ENCODE measurements around the gene NAALADL2.
"Not testable (repeated sequence)": the region's sequence is repeated elsewhere in the genome, so short reads cannot be mapped to it uniquely, and the experiment has no call there.

Gene NAALADL2

GRCh38 chr3:175066617-175067415 is 207.7 kb downstream of the NAALADL2 start:
- H3K4me1 Mint-ChIP-seq: no peaks in the 10 kb centered on the region
- no peaks in the 10 kb centered on the region for H3K9me3 Mint-ChIP-seq
- no peak for ATAC-seq
- no peaks in the 10 kb centered on the region for H3K27me3 Mint-ChIP-seq
- DNase-seq: no peak
- H3K27ac Mint-ChIP-seq: no peak overlapping the region
- no peak overlapping the region for H3K4me3 Mint-ChIP-seq

DNA sequence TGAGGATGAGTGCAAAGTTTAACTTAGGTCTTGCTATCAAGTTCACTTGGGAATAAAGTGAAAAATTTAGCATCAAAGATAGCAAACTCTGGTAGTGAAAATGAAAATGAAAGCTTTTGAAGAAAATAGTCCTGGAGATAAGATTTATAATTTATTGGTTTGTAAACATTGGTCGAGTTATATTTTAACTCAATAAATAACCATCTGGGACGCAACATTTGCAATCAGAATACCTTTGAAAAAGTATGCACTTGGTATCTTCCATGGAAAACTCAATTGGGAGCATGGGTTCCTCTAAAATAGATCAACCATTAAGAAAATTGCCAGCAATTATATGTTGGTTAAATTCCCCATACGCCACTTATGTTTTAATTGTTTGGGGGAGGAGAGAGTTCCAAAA is 209.5 kb downstream of the NAALADL2 start:
- Mint-ChIP-seq H3K4me3 (no peak overlapping the region), H3K27ac (no peak overlapping the region), H3K9me3 (no peaks in the 10 kb centered on the region), H3K4me1 (no peaks in the 10 kb centered on the region), H3K27me3 (no peaks in the 10 kb centered on the region)
- ATAC-seq (no peak), DNase-seq (no peak)

DNA sequence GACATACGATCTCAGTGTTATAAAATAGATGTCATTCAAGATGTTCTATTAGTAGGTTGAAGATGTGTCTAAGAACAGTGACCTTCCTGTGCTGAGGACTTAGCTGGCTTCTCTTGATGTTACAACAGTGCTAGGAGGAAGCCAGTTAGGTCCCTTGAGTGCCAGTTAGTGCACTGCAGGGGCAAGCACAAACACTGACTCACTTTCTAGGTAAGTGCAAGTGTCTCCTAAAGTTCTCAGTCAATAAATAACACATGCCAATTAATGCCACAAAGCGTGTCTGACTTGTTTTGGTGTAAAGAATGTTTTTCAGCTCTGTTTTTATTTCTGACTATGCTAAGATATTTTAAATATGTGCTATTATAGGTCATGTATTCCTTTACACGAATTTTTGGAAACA is 211.8 kb downstream of the NAALADL2 start:
- no peak overlapping the region for H3K27ac Mint-ChIP-seq
- ATAC-seq: no peak
- DNase-seq: no peak
- H3K9me3 Mint-ChIP-seq: no peaks in the 10 kb centered on the region
- H3K27me3 Mint-ChIP-seq: no peaks in the 10 kb centered on the region
- no peak overlapping the region for H3K4me3 Mint-ChIP-seq
- H3K4me1 Mint-ChIP-seq: no peaks in the 10 kb centered on the region

- Mint-ChIP-seq H3K9me3 (no peaks in the 10 kb centered on the region), H3K27ac (no peak overlapping the region), H3K4me1 (no peaks in the 10 kb centered on the region), H3K27me3 (no peaks in the 10 kb centered on the region), H3K4me3 (no peak overlapping the region)
- DNase-seq (no peak), ATAC-seq (no peak)
Measured at GRCh38 chr3:175073219-175073905, 214.2 kb downstream of the NAALADL2 start.

DNA sequence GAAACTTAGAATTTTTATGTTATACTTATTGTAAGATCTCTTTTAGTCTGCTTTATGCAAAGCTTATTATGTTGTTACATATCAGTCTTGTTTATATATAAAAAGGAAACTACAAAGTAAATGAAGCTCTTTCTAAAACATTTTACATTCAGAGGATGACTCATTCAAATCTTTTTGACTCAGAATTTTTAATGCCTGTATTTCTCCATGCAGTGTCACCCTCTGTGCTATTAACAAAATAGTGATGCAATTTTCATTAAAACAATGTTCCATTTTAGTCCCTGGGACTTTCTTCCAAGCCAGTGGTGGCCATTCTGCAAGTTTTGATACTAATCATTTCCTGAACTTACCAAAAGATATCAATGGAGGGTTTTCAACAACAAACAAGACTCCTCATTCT is 216.1 kb downstream of the NAALADL2 start:
- H3K9me3 Mint-ChIP-seq: no peaks in the 10 kb centered on the region
- H3K4me3 Mint-ChIP-seq: no peak overlapping the region
- H3K27me3 Mint-ChIP-seq: no peaks in the 10 kb centered on the region
- no peak for ATAC-seq
- H3K4me1 Mint-ChIP-seq: no peaks in the 10 kb centered on the region
- H3K27ac Mint-ChIP-seq: no peak overlapping the region
- no peak for DNase-seq

DNA sequence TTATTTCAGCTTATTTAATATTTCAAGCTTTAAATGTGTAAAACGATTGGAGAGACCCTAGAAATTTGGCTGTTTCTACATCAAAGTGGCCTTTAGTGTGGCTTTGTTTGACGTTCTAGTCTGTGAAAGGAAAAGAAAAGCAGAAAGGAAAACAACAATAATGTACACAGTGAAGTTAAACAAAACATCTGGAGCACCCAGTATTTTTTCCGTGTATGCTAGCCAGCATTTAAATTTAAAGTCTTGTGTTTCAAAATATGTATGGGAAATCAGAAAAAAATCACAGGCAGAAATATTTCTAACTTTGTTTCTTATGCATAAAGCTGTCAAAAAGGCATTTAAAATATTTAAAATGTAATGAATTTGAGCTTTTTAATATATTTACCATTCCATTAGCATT is 218.1 kb downstream of the NAALADL2 start:
- no peak for DNase-seq
- no peaks in the 10 kb centered on the region for H3K27me3 Mint-ChIP-seq
- no peaks in the 10 kb centered on the region for H3K4me1 Mint-ChIP-seq
- H3K9me3 Mint-ChIP-seq: no peaks in the 10 kb centered on the region
- no peak overlapping the region for H3K27ac Mint-ChIP-seq
- no peak overlapping the region for H3K4me3 Mint-ChIP-seq
- no peak for ATAC-seq

DNA sequence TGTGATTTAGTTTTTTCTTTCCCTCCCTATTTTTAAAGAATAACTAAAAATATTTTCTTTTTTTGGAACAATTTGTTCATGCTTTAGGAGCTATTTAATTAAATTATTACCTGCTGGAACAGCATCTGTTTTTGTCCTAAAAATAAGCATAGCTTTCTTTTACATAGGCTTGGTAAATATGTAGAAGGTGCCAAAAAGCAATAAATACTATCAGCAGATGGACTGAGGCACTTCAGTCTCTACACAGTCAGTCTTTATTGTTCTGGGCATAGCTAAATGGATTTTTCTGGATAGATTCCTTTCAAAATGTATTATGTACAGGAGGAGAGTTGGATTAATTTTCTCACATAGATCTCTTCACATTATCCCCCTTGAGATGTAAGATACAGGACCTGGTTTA is 223.5 kb downstream of the NAALADL2 start:
- ATAC-seq (no peak), DNase-seq (no peak)
- H3K4me1 Mint-ChIP-seq: no peaks in the 10 kb centered on the region
- H3K27me3 Mint-ChIP-seq: no peaks in the 10 kb centered on the region
- H3K9me3 Mint-ChIP-seq: peaks cover 0 to 6% of the 10 kb centered on the region in 2 donors
- H3K27ac Mint-ChIP-seq: no peak overlapping the region
- no peak overlapping the region for H3K4me3 Mint-ChIP-seq

GRCh38 chr3:175087128-175087527 is 228.0 kb downstream of the NAALADL2 start:
- ATAC-seq, H3K27ac Mint-ChIP-seq, H3K4me1 Mint-ChIP-seq, H3K4me3 Mint-ChIP-seq, H3K27me3 Mint-ChIP-seq, H3K9me3 Mint-ChIP-seq, DNase-seq: not testable (repeated sequence)

DNA sequence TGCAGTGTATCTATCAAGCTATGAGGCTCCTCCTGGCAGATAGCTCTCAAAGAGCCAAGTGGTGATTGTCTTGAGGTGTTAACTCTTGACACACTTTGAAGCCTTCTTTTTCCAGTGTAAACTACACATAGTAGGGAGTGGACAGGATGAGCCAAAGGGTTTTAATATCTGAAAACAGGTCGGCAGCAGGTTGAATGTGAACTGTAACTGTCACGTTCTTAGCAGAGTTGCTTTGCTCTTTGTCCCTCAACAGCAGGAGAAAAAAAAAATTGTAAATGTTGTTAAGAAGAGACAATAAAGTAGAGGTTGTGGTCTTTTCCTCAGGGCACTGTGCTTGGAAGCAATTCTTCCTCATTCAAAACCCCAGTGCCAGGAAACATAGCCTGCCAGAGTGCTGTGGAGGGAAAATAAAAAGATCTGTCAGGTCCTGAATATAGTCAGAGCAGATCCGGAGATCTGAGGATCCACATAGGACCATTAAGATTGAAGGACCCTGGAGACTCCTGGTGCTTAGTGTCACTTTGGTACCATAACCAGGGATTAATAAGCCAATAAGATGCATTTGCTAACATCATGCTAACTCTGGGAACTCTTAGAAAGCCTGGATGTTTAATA is 229.7 kb downstream of the NAALADL2 start:
- no peaks in the 10 kb centered on the region for H3K27me3 Mint-ChIP-seq
- H3K4me3 Mint-ChIP-seq: no peak overlapping the region
- H3K9me3 Mint-ChIP-seq: peaks cover 0 to 6% of the 10 kb centered on the region in 2 donors
- no peaks in the 10 kb centered on the region for H3K4me1 Mint-ChIP-seq
- ATAC-seq (no peak), DNase-seq (no peak)
- H3K27ac Mint-ChIP-seq: no peak overlapping the region

GRCh38 chr3:175091426-175092114 is 232.4 kb downstream of the NAALADL2 start:
- no peak for DNase-seq
- Mint-ChIP-seq H3K27me3 (no peaks in the 10 kb centered on the region), H3K27ac (no peak overlapping the region), H3K4me1 (no peaks in the 10 kb centered on the region), H3K4me3 (no peak overlapping the region), H3K9me3 (no peaks in the 10 kb centered on the region)
- no peak for ATAC-seq

- DNase-seq (no peak), ATAC-seq (no peak)
- H3K4me1 Mint-ChIP-seq: no peaks in the 10 kb centered on the region
- H3K27me3 Mint-ChIP-seq: no peaks in the 10 kb centered on the region
- H3K27ac Mint-ChIP-seq: no peak overlapping the region
- H3K9me3 Mint-ChIP-seq: no peaks in the 10 kb centered on the region
- H3K4me3 Mint-ChIP-seq: no peak overlapping the region
Measured at GRCh38 chr3:175093748-175094147, 234.6 kb downstream of the NAALADL2 start.

DNA sequence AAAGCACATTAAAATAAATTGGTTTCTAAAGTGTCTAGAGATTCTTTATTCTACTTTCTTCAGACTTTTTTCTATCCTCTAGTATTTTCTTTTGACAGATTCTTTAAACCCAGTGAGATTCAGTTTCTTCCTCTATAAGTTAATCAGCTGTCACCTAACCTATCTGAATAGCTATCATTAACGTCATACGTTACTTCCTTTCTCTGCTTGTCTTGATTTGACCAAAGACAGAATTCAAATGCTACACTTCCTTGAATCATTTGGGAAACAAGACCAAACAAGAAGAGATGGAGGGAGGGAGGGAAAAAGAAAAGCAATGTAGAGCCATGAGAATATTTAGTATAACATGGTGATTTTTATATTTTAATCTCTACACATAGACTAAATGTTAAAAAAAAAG is 235.2 kb downstream of the NAALADL2 start:
- H3K9me3 Mint-ChIP-seq: no peaks in the 10 kb centered on the region
- ATAC-seq: no peak

GRCh38 chr3:175098644-175099043 is 239.5 kb downstream of the NAALADL2 start:
- H3K4me1 Mint-ChIP-seq: no peaks in the 10 kb centered on the region
- no peak overlapping the region for H3K4me3 Mint-ChIP-seq
- no peaks in the 10 kb centered on the region for H3K27me3 Mint-ChIP-seq
- no peak overlapping the region for H3K27ac Mint-ChIP-seq
- H3K9me3 Mint-ChIP-seq: no peaks in the 10 kb centered on the region
- ATAC-seq (no peak), DNase-seq (no peak)

More for the DNA sequence above, 235.2 kb downstream of the NAALADL2 start:
- Mint-ChIP-seq H3K4me1 (no peaks in the 10 kb centered on the region), H3K4me3 (no peak overlapping the region), H3K27ac (no peak overlapping the region), H3K27me3 (no peaks in the 10 kb centered on the region)
- DNase-seq: no peak

GRCh38 chr3:175102161-175102560 is 243.0 kb downstream of the NAALADL2 start:
- ATAC-seq (no peak), DNase-seq (no peak)
- H3K27ac Mint-ChIP-seq: no peak overlapping the region
- H3K27me3 Mint-ChIP-seq: no peaks in the 10 kb centered on the region
- H3K4me3 Mint-ChIP-seq: no peak overlapping the region
- no peaks in the 10 kb centered on the region for H3K9me3 Mint-ChIP-seq
- H3K4me1 Mint-ChIP-seq: no peaks in the 10 kb centered on the region

DNA sequence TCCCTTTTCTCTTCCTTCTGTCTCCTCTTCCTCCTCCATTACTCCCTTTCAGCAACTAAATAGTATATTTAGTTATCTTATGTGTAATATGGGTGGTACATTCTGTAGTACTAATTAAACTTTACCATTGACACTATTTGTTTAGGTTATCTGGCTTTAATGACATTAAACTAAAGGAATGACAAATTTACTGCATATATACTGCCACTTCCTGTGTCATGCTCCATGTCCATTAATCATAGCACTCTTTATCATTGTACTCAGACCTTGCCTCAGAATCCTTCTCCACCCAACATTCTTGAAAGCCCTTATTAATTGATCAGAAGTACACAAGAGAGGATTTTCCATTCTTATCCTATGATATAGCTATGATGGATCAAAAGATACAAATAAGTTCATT is 244.2 kb downstream of the NAALADL2 start:
- no peaks in the 10 kb centered on the region for H3K4me1 Mint-ChIP-seq
- no peak for ATAC-seq
- no peaks in the 10 kb centered on the region for H3K27me3 Mint-ChIP-seq
- DNase-seq: no peak
- no peak overlapping the region for H3K4me3 Mint-ChIP-seq
- H3K27ac Mint-ChIP-seq: no peak overlapping the region
- H3K9me3 Mint-ChIP-seq: no peaks in the 10 kb centered on the region

- H3K4me1 Mint-ChIP-seq: no peaks in the 10 kb centered on the region
- no peak for ATAC-seq
- no peaks in the 10 kb centered on the region for H3K9me3 Mint-ChIP-seq
- H3K27me3 Mint-ChIP-seq: no peaks in the 10 kb centered on the region
- no peak overlapping the region for H3K27ac Mint-ChIP-seq
- no peak for DNase-seq
- no peak overlapping the region for H3K4me3 Mint-ChIP-seq
Measured at GRCh38 chr3:175105066-175105465, 245.9 kb downstream of the NAALADL2 start.
